Effector memory CD4-positive, alpha-beta T cell (primary cell): ENCODE measurements around the gene TRAF6.

ENCODE experiments used
- DNase-seq, 3 donors: peaks; one replicate each; pipeline ENCODE4 v3.0.0-alpha.2; 2020
- H3K27ac ChIP-seq: 2 replicates; pipeline ENCODE4 v1.7.0; 2013; ENCODE audit warnings: mild to moderate bottlenecking, low read length, moderate library complexity; ENCODE audit not compliant: insufficient read depth, poor library complexity, severe bottlenecking
- H3K27me3 ChIP-seq: replicated peaks from 2 replicates; pipeline ENCODE4 v1.7.0; 2013; ENCODE audit warnings: mild to moderate bottlenecking, low read length; ENCODE audit not compliant: insufficient read depth, control insufficient read depth, poor library complexity, severe bottlenecking
- H3K36me3 ChIP-seq: 2 replicates; pipeline ENCODE4 v1.7.0; 2013; ENCODE audit warnings: mild to moderate bottlenecking, low read length, moderate library complexity; ENCODE audit not compliant: control insufficient read depth, insufficient read depth
- H3K4me1 ChIP-seq: 2 replicates; pipeline ENCODE4 v1.7.0; 2013; ENCODE audit warnings: low read length, mild to moderate bottlenecking; ENCODE audit not compliant: control insufficient read depth, insufficient read depth, poor library complexity, severe bottlenecking
- H3K4me3 ChIP-seq: 2 replicates; pipeline ENCODE4 v1.7.0; 2013; ENCODE audit warnings: low read length, low read depth, mild to moderate bottlenecking; ENCODE audit not compliant: insufficient read depth, poor library complexity, severe bottlenecking
- H3K9me3 ChIP-seq: 2 replicates; pipeline ENCODE4 v1.7.0; 2013; ENCODE audit warnings: mild to moderate bottlenecking, low read length, moderate library complexity; ENCODE audit not compliant: control insufficient read depth

The TRAF6 gene

DNA sequence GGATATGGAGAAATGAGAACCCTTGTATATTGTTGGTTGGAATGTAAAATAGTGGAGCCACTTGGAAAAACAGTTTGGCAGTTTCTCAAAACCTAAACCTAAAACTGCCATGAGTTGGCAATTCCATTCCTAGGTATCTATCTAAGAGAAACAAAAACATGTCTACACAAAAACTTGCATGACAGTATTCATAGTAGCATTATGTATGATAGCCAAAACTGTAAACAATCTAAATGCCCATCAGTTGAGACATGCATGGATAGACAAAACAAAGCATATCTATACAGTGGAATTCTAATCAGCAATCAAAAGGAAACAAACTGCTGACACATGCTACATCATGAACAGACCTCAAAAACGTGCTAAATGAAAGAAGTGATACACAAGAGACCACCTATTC lies 34.9 kb downstream of the TRAF6 start:
- DNase-seq: no peak
- no peak overlapping the region for H3K27ac ChIP-seq
- H3K36me3 ChIP-seq: no peaks in the 10 kb centered on the region
- no peak overlapping the region for H3K4me3 ChIP-seq
- H3K9me3 ChIP-seq: no peaks in the 10 kb centered on the region
- no peaks in the 10 kb centered on the region for H3K27me3 ChIP-seq
- no peaks in the 10 kb centered on the region for H3K4me1 ChIP-seq

- no peaks in the 10 kb centered on the region for H3K4me1 ChIP-seq
- no peaks in the 10 kb centered on the region for H3K27me3 ChIP-seq
- no peak overlapping the region for H3K4me3 ChIP-seq
- no peak overlapping the region for H3K27ac ChIP-seq
- no peaks in the 10 kb centered on the region for H3K36me3 ChIP-seq
- H3K9me3 ChIP-seq: no peaks in the 10 kb centered on the region
- no peak for DNase-seq
Measured at GRCh38 chr11:36471577-36471976, 38.5 kb downstream of the TRAF6 start.

DNA sequence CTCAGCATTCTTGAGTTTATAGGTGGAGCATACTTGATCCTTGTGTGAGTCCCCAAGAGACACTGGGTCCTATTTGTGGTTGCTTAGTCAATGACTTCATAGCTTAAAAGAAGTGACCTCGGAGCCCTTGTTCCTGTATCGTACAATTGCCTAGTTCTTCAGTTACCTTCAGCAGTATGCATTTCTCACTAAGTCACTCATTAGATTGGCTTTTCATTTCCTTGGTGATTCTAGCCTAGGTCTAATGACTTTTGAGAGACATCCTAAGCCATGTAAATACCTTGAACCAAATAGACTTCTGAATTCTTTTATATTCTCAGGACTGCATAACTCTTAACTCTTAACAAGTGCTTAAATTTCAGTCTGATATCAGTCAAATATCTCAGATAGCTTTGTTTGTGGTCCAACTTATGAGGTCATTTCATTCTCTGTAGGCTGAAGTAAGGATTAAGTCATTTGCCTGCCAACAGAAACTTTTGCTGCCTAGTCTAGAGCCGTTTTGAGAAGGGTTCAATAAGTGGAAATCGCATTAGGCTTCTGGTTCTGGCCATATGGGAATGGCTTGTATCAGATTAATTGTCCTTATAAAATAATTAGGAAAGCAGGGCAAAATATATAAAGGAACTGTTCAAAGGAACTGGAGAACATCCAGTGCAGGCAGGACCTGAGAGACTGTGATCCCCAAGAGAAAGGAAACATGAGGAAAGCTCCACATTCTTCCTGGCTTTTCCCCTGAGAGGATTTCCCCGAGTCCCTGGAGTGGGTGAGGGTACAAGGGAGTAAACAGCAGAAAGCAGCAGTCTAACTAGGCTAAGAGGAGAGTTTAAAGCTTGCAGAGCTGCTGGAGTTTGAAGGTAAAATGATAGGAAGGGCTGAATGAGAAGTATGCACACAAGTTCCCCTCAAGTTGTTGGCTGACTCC lies 39.9 kb downstream of the TRAF6 start:
- Histone ChIP-seq H3K4me1 (no peaks in the 10 kb centered on the region), H3K27ac (no peak overlapping the region), H3K4me3 (no peak overlapping the region), H3K27me3 (no peaks in the 10 kb centered on the region), H3K9me3 (no peaks in the 10 kb centered on the region), H3K36me3 (no peaks in the 10 kb centered on the region)
- no peak for DNase-seq

DNA sequence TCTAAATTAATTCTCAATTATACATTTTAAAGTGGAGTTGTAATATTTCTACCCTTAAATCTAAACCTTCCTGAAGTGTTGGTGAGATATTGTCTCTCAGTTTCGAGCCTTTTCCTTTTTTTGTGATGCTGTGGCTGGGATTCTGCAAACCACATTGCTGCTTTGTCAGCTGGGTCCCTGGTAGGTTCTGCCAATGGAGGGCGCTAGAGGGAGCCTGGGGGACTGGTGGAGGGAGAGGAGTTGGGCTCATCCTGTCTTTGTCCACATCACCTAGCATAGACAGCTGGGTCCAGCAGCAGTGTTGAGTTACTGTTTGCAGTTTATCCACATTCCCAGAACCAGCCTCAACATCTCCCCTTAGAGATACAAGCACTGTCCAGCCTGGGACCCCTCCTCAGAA lies 41.0 kb downstream of the TRAF6 start:
- no peaks in the 10 kb centered on the region for H3K36me3 ChIP-seq
- H3K27me3 ChIP-seq: no peaks in the 10 kb centered on the region
- H3K27ac ChIP-seq: no peak overlapping the region
- H3K4me1 ChIP-seq: no peaks in the 10 kb centered on the region
- no peaks in the 10 kb centered on the region for H3K9me3 ChIP-seq
- no peak for DNase-seq
- no peak overlapping the region for H3K4me3 ChIP-seq

- Histone ChIP-seq H3K27ac (no peak overlapping the region), H3K4me1 (no peaks in the 10 kb centered on the region), H3K4me3 (no peak overlapping the region), H3K36me3 (no peaks in the 10 kb centered on the region), H3K27me3 (no peaks in the 10 kb centered on the region), H3K9me3 (no peaks in the 10 kb centered on the region)
- no peak for DNase-seq
Measured at GRCh38 chr11:36467916-36468315, 42.2 kb downstream of the TRAF6 start.

- H3K36me3 ChIP-seq: no peaks in the 10 kb centered on the region
- H3K4me1 ChIP-seq: no peaks in the 10 kb centered on the region
- no peak for DNase-seq
- H3K4me3 ChIP-seq: no peak overlapping the region
- no peak overlapping the region for H3K27ac ChIP-seq
- H3K9me3 ChIP-seq: no peaks in the 10 kb centered on the region
- H3K27me3 ChIP-seq: no peaks in the 10 kb centered on the region
Measured at GRCh38 chr11:36467012-36467411, 43.1 kb downstream of the TRAF6 start.

DNA sequence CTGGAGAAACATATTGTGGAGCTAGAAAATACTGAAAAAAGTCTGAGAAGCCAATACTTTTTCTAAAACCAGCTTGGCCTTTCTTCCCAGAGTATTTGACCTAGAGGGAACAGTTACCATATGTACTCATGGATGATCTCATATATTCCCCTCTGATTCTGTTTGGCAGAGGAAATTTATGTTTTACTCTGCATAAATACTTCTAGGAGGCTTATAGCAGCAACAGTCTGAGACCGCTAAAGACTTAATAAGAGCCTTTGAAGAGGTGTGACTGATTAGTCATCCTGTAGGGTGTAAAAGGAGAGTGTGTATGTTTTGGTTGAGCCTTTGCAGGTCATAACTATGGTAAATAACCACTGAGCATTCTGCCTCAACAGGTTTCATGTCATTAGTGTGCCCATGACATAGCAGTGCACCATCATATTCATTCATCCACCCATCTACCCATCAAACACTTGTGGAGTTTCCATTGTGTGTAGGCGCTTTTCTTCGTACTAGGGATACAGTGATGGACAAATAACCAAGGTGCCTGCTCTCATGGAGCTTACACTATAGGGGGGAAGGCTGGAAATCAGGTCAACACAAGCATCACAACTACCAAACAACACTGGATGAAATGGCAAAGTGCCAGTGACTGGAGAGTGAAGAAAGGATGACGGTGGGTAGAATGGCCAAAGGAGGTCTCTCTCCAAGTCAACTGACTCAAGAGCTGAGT lies 44.5 kb downstream of the TRAF6 start:
- H3K9me3 ChIP-seq: no peaks in the 10 kb centered on the region
- no peaks in the 10 kb centered on the region for H3K4me1 ChIP-seq
- no peak overlapping the region for H3K4me3 ChIP-seq
- H3K27ac ChIP-seq: no peak overlapping the region
- DNase-seq: no peak
- H3K27me3 ChIP-seq: no peaks in the 10 kb centered on the region
- no peaks in the 10 kb centered on the region for H3K36me3 ChIP-seq

- H3K27ac ChIP-seq: no peak overlapping the region
- no peaks in the 10 kb centered on the region for H3K4me1 ChIP-seq
- no peaks in the 10 kb centered on the region for H3K36me3 ChIP-seq
- H3K4me3 ChIP-seq: no peak overlapping the region
- H3K27me3 ChIP-seq: no peaks in the 10 kb centered on the region
- DNase-seq: no peak
- H3K9me3 ChIP-seq: no peaks in the 10 kb centered on the region
Measured at GRCh38 chr11:36464720-36465119, 45.4 kb downstream of the TRAF6 start.

DNA sequence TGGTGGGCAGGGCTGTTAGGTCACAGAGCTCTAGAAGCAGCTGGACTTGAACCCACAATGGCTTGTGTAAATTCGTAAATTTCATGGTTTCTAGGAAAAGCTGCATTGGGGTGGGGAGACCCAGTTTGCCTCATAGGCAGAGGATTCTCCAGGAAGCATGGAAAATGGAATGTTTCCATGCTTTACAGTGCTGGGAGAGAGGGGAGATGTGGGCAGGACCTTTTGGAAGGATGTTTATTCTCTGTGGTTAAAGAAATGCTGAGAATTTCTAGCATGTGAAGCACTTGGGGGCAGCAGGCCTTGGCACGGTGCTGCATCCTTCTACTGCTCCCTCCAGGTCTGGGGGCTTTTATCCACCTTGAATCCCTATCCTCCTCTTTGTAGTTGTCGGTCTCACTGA lies 46.3 kb downstream of the TRAF6 start:
- no peaks in the 10 kb centered on the region for H3K27me3 ChIP-seq
- no peaks in the 10 kb centered on the region for H3K9me3 ChIP-seq
- H3K27ac ChIP-seq: no peak overlapping the region
- H3K4me3 ChIP-seq: no peak overlapping the region
- DNase-seq: no peak
- no peaks in the 10 kb centered on the region for H3K36me3 ChIP-seq
- no peaks in the 10 kb centered on the region for H3K4me1 ChIP-seq

- Histone ChIP-seq H3K36me3 (no peaks in the 10 kb centered on the region), H3K27ac (no peak overlapping the region), H3K9me3 (no peaks in the 10 kb centered on the region), H3K27me3 (no peaks in the 10 kb centered on the region), H3K4me3 (no peak overlapping the region), H3K4me1 (no peaks in the 10 kb centered on the region)
- DNase-seq: no peak
Measured at GRCh38 chr11:36462321-36462720, 47.8 kb downstream of the TRAF6 start.
